GM23338 (cell line): ENCODE measurements around the gene PEAK3. TPM values are rescaled to one million over a fixed set of nuclear protein-coding genes. Genes with fewer than 3 reads are reported as not detected.

Source experiments
- ATAC-seq: fragments of 200-7000 bp; cut with Tn5 transposase; 3 replicates; pipeline ENCODE4 v1.9.1; 2020
- DNase-seq: peaks from one replicate; pipeline ENCODE4 v3.0.0-alpha.2; 2015; ENCODE audit warnings: low spot score
- H2AFZ ChIP-seq: fragments of 200-600 bp; sonication (generic); 2 replicates; pipeline ENCODE4 v1.8.0; 2016; ENCODE audit warnings: antibody characterized with exemption, mild to moderate bottlenecking, moderate library complexity
- H3F3A ChIP-seq: fragments of 200-600 bp; sonication (generic); replicated peaks from 2 replicates; pipeline ENCODE4 v1.8.0; 2017; ENCODE audit warnings: antibody characterized with exemption, mixed run types, low read depth
- H3K27ac ChIP-seq: fragments of 200-600 bp; sonication (generic); 2 replicates; pipeline ENCODE4 v1.6.1; 2016; ENCODE audit warnings: low read depth
- H3K27me3 ChIP-seq: fragments of 200-600 bp; sonication (generic); 2 replicates; pipeline ENCODE4 v1.8.0; 2016; ENCODE audit warnings: mild to moderate bottlenecking, mixed run types, moderate library complexity; ENCODE audit not compliant: insufficient read depth
- H3K36me3 ChIP-seq: fragments of 200-600 bp; sonication (generic); 2 replicates; pipeline ENCODE4 v1.8.0; 2016; ENCODE audit warnings: mild to moderate bottlenecking; ENCODE audit not compliant: insufficient read depth
- H3K4me1 ChIP-seq: fragments of 200-600 bp; sonication (generic); 2 replicates; pipeline ENCODE4 v1.8.0; 2016; ENCODE audit warnings: mild to moderate bottlenecking, moderate library complexity; ENCODE audit not compliant: insufficient read depth
- H3K4me2 ChIP-seq: fragments of 200-600 bp; sonication (generic); 2 replicates; pipeline ENCODE4 v1.7.1; 2017; ENCODE audit warnings: mixed run types
- H3K4me3 ChIP-seq: fragments of 200-600 bp; sonication (generic); 2 replicates; pipeline ENCODE4 v1.6.1; 2016; ENCODE audit warnings: mixed run types
- H3K79me2 ChIP-seq: fragments of 200-600 bp; sonication (generic); replicated peaks from 2 replicates; pipeline ENCODE4 v1.8.0; 2017; ENCODE audit warnings: mild to moderate bottlenecking; ENCODE audit not compliant: insufficient read depth
- H3K9me2 ChIP-seq: fragments of 200-600 bp; sonication (generic); 2 replicates; pipeline ENCODE4 v1.8.0; 2017; ENCODE audit not compliant: insufficient read depth
- H4K20me1 ChIP-seq: fragments of 200-600 bp; sonication (generic); replicated peaks from 2 replicates; pipeline ENCODE4 v1.8.0; 2017; ENCODE audit warnings: mild to moderate bottlenecking; ENCODE audit not compliant: insufficient read depth
- H3K27ac Mint-ChIP-seq: 2 replicates; pipeline ENCODE4 v1.8.0; 2020; ENCODE audit warnings: inconsistent platforms, mild to moderate bottlenecking, moderate library complexity, mixed read lengths
- H3K27me3 Mint-ChIP-seq: 3 replicates; pipeline ENCODE4 v1.8.0; 2022; ENCODE audit warnings: low read depth, mild to moderate bottlenecking, moderate library complexity, mixed read lengths, inconsistent platforms; ENCODE audit not compliant: insufficient read depth, poor library complexity
- H3K36me3 Mint-ChIP-seq: 3 replicates; pipeline ENCODE4 v1.8.0; 2021; ENCODE audit warnings: low read depth, mild to moderate bottlenecking, inconsistent platforms, moderate library complexity, mixed read lengths
- H3K4me1 Mint-ChIP-seq: 3 replicates; pipeline ENCODE4 v1.8.0; 2020; ENCODE audit warnings: mild to moderate bottlenecking, inconsistent platforms, mixed read lengths
- H3K4me3 Mint-ChIP-seq: 3 replicates; pipeline ENCODE4 v1.8.0; 2021; ENCODE audit warnings: moderate library complexity, mild to moderate bottlenecking, inconsistent platforms, mixed read lengths
- H3K9me3 Mint-ChIP-seq: 3 replicates; pipeline ENCODE4 v1.8.0; 2020; ENCODE audit warnings: moderate library complexity, mild to moderate bottlenecking, inconsistent platforms, mixed read lengths
- CREB1 ChIP-seq: fragments of 250-450 bp; sonication (Bioruptor Pico); IDR thresholded peaks from 2 replicates; pipeline ENCODE4 v1.5.0; 2020; ENCODE audit warnings: low read depth, mild to moderate bottlenecking, moderate library complexity
- ETS1 ChIP-seq: IDR thresholded peaks from 2 replicates; pipeline ENCODE4 v1.6.1; 2016; ENCODE audit warnings: antibody characterized with exemption
- EZH2 ChIP-seq: fragments of 200-600 bp; sonication (generic); IDR thresholded peaks from one replicate; pipeline ENCODE4 v1.8.0; 2017; ENCODE audit warnings: antibody characterized with exemption, mild to moderate bottlenecking, low read depth; ENCODE audit not compliant: unreplicated experiment
- EZH2phosphoT487 ChIP-seq: fragments of 200-600 bp; sonication (generic); IDR thresholded peaks from one replicate; pipeline ENCODE4 v1.8.1; 2018; ENCODE audit warnings: antibody characterized with exemption; ENCODE audit not compliant: unreplicated experiment
- JUNB ChIP-seq: IDR thresholded peaks from one replicate; pipeline ENCODE4 v1.6.1; 2016; ENCODE audit warnings: antibody characterized with exemption; ENCODE audit not compliant: unreplicated experiment
- NANOG ChIP-seq: IDR thresholded peaks from 2 replicates; pipeline ENCODE4 v1.6.1; 2016; ENCODE audit warnings: antibody characterized with exemption, borderline replicate concordance
- POLR2AphosphoS5 ChIP-seq: IDR thresholded peaks from 2 replicates; pipeline ENCODE4 v1.6.1; 2016; ENCODE audit warnings: antibody characterized with exemption, low read depth
- STAT1 ChIP-seq: IDR thresholded peaks from one replicate; pipeline ENCODE4 v1.6.1; 2016; ENCODE audit warnings: antibody characterized with exemption; ENCODE audit not compliant: unreplicated experiment
- ZNF114 ChIP-seq: fragments of 250-450 bp; sonication (Bioruptor Pico); IDR thresholded peaks from 2 replicates; pipeline ENCODE4 v1.5.0; 2020; ENCODE audit warnings: mild to moderate bottlenecking, moderate library complexity
- ZNF331 ChIP-seq: fragments of 250-450 bp; sonication (Bioruptor Pico); IDR thresholded peaks from 2 replicates; pipeline ENCODE4 v1.5.0; 2020; ENCODE audit warnings: low read depth, mild to moderate bottlenecking, moderate library complexity
- polyA plus RNA-seq: library from polyadenylated mRNA; unstranded; fragments of >200 nt; fragmentation: Nextera tagmentation; extraction: Ambion mirVana; gene quantifications from 2 replicates; pipeline ENCODE4 v1.2.1, GENCODE V29; 2016
- total RNA-seq: library from RNA; depleted of rRNA; stranded (reverse); fragments of >200 nt; shearing (Covaris generic); gene quantifications from 2 replicates; pipeline ENCODE4 v1.2.3, GENCODE V29; 2014
- TF ChIP-seq, protein P1 (sequence below): IDR thresholded peaks from one replicate; pipeline ENCODE4 v1.6.1; 2018; ENCODE audit warnings: antibody characterized with exemption; ENCODE audit not compliant: unreplicated experiment
- TF ChIP-seq, protein P2 (sequence below), 2 experiments: fragments of 200-600 bp in 1 of 2; sonication (generic) in 1 of 2; conservative IDR thresholded peaks; 2 replicates each; pipeline versions ENCODE4 v1.5.1 to v1.6.1; 2016 to 2017; ENCODE audit warnings: antibody characterized with exemption in 2 of 2, low read depth in 2 of 2, mild to moderate bottlenecking in 2 of 2, moderate library complexity in 1 of 2

Gene PEAK3
- total and polyA plus RNA-seq, 2 experiments from 2014 or later: not detected

DNA sequence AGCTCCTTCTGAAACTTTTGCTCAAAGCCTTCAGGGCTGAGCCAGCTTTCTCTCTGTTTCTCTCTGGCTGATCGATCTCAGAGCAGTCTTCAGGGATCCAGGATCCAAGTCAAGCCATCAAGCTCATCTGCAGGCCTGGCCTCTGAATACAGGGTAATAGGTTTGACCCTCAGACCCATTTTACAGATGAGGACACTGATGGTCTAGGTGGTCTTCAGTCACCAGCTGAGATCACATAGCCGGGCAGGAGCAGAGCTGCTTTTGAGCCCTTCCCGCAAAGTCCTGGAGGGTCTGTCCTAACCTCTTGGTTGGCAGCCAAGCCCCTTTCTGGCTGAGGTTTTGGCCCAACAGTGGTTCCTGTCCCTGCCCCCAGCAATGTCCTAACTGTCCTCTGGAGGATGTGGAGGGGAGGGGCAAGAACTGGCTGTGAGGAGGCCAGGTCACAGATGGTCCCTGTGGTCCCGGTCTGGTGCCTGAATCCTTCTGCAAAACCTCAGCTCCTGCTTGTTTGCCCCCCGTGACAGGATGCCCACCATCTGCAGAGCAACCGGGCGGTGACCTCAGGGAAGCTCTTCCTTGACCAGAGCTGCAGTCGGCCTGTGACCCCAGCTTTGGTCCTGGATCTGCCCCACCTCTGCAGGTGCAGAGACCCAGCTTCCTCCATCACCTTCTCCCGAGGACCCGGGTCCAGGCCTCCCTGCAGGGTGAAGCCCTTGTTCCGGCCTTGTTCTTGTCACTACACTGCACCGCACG lies 5.8 kb upstream of the PEAK3 start (continued):
- TF ChIP-seq, protein P1, sequence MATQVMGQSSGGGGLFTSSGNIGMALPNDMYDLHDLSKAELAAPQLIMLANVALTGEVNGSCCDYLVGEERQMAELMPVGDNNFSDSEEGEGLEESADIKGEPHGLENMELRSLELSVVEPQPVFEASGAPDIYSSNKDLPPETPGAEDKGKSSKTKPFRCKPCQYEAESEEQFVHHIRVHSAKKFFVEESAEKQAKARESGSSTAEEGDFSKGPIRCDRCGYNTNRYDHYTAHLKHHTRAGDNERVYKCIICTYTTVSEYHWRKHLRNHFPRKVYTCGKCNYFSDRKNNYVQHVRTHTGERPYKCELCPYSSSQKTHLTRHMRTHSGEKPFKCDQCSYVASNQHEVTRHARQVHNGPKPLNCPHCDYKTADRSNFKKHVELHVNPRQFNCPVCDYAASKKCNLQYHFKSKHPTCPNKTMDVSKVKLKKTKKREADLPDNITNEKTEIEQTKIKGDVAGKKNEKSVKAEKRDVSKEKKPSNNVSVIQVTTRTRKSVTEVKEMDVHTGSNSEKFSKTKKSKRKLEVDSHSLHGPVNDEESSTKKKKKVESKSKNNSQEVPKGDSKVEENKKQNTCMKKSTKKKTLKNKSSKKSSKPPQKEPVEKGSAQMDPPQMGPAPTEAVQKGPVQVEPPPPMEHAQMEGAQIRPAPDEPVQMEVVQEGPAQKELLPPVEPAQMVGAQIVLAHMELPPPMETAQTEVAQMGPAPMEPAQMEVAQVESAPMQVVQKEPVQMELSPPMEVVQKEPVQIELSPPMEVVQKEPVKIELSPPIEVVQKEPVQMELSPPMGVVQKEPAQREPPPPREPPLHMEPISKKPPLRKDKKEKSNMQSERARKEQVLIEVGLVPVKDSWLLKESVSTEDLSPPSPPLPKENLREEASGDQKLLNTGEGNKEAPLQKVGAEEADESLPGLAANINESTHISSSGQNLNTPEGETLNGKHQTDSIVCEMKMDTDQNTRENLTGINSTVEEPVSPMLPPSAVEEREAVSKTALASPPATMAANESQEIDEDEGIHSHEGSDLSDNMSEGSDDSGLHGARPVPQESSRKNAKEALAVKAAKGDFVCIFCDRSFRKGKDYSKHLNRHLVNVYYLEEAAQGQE: no peak
- TF ChIP-seq ETS1 (no peak), ZNF331 (CRISPR knock-in tag) (no peak), NANOG (no peak), EZH2phosphoT487 (no peak), POLR2AphosphoS5 (no peak), JUNB (no peak), ZNF114 (CRISPR knock-in tag) (no peak), STAT1 (no peak)

GRCh38 chr19:2286402-2287140 lies 4.6 kb upstream of the PEAK3 start:
- no peaks in the 10 kb centered on the region for H3K79me2 ChIP-seq
- H2AFZ ChIP-seq: no peak overlapping the region
- Mint-ChIP-seq H3K4me1 (peaks cover 14% of the 10 kb centered on the region), H3K27me3 (peaks cover 48% of the 10 kb centered on the region), H3K27ac (no peak overlapping the region), H3K4me3 (no peak overlapping the region; the same call in 2 of the 3 replicates), H3K9me3 (peaks cover 4% of the 10 kb centered on the region; the same call in 1 of the 3 replicates), H3K36me3 (no peaks in the 10 kb centered on the region; the same call in 2 of the 3 replicates)
- no peaks in the 10 kb centered on the region for H3K9me2 ChIP-seq
- ATAC-seq (no peak), DNase-seq (no peak)
- H3K4me2 ChIP-seq: no peak overlapping the region
- H3K36me3 ChIP-seq: no peaks in the 10 kb centered on the region
- no peak overlapping the region for H3K4me3 ChIP-seq
- H3K27ac ChIP-seq: no peak overlapping the region
- H3K4me1 ChIP-seq: no peaks in the 10 kb centered on the region
- peaks cover 63% of the 10 kb centered on the region for H3K27me3 ChIP-seq
- no peaks in the 10 kb centered on the region for H4K20me1 ChIP-seq
- H3F3A ChIP-seq: peaks cover 7% of the 10 kb centered on the region; the same call in 1 of the 2 replicates
- no peak for TF ChIP-seq EZH2phosphoT487
- TF ChIP-seq, protein P2, sequence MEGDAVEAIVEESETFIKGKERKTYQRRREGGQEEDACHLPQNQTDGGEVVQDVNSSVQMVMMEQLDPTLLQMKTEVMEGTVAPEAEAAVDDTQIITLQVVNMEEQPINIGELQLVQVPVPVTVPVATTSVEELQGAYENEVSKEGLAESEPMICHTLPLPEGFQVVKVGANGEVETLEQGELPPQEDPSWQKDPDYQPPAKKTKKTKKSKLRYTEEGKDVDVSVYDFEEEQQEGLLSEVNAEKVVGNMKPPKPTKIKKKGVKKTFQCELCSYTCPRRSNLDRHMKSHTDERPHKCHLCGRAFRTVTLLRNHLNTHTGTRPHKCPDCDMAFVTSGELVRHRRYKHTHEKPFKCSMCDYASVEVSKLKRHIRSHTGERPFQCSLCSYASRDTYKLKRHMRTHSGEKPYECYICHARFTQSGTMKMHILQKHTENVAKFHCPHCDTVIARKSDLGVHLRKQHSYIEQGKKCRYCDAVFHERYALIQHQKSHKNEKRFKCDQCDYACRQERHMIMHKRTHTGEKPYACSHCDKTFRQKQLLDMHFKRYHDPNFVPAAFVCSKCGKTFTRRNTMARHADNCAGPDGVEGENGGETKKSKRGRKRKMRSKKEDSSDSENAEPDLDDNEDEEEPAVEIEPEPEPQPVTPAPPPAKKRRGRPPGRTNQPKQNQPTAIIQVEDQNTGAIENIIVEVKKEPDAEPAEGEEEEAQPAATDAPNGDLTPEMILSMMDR (conservative IDR thresholded peaks at IDR 0.05; ENCODE audit: low read depth in 2 of 2): no peak
- TF ChIP-seq JUNB: no peak
- TF ChIP-seq ETS1: no peak
- no peak for TF ChIP-seq POLR2AphosphoS5
- TF ChIP-seq, protein P1: no peak
- TF ChIP-seq ZNF114 (CRISPR knock-in tag): no peak
- no peak for TF ChIP-seq EZH2
- TF ChIP-seq STAT1: no peak
- TF ChIP-seq CREB1 (CRISPR knock-in tag): no peak
- no peak for TF ChIP-seq NANOG
